GM10248 (cell line): ENCODE measurements around the gene SPDL1.

ENCODE experiments used
- CTCF ChIA-PET: fragments of 300-600 bp; sonication (Branson Sonifier 250); formaldehyde crosslinking; extraction: SDS; loops from one replicate; lab custom pipeline; 2021; ENCODE audit warnings: antibody characterized with exemption; lab: Yijun Ruan, JAX
- POLR2A ChIA-PET: fragments of 350-650 bp; sonication (Branson Sonifier 250); formaldehyde crosslinking; extraction: SDS; loops from one replicate; lab custom pipeline; 2020; ENCODE audit warnings: antibody characterized with exemption; lab: Yijun Ruan, JAX
- DNase-seq: peaks from one replicate; pipeline ENCODE4 v3.0.0; 2012; ENCODE audit errors: extremely low spot score
- TF ChIP-seq, protein P1 (sequence below): IDR thresholded peaks from 2 replicates; pipeline ENCODE4 v1.5.1; 2012; ENCODE audit warnings: mild to moderate bottlenecking, low read depth; ENCODE audit errors: extremely low read depth, missing control alignments, control extremely low read depth

Gene SPDL1

DNA sequence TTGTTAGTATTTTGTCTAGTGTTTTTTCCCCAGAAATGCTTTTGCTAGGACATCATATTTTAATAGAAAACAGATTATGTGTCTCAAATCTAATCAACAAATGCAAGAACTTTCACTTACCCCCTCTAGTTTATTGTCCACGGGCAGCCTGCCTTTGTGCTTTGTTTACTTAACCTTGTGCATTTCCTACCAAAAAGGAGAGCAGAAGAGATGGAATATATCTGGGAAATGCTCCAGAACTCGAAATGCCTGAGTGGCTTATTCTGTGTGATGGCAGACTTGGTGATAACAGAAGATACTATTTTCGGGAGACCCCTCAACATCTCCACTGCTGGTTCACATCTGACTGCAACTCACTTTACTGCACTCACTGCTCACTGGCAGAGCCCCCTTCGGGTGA lies 33.3 kb upstream of the SPDL1 start:
- TF ChIP-seq, protein P1, sequence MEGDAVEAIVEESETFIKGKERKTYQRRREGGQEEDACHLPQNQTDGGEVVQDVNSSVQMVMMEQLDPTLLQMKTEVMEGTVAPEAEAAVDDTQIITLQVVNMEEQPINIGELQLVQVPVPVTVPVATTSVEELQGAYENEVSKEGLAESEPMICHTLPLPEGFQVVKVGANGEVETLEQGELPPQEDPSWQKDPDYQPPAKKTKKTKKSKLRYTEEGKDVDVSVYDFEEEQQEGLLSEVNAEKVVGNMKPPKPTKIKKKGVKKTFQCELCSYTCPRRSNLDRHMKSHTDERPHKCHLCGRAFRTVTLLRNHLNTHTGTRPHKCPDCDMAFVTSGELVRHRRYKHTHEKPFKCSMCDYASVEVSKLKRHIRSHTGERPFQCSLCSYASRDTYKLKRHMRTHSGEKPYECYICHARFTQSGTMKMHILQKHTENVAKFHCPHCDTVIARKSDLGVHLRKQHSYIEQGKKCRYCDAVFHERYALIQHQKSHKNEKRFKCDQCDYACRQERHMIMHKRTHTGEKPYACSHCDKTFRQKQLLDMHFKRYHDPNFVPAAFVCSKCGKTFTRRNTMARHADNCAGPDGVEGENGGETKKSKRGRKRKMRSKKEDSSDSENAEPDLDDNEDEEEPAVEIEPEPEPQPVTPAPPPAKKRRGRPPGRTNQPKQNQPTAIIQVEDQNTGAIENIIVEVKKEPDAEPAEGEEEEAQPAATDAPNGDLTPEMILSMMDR, result no peak
- CTCF ChIA-PET, result no interaction called here
- POLR2A ChIA-PET, result no interaction called here
- DNase-seq, result no peak

DNA sequence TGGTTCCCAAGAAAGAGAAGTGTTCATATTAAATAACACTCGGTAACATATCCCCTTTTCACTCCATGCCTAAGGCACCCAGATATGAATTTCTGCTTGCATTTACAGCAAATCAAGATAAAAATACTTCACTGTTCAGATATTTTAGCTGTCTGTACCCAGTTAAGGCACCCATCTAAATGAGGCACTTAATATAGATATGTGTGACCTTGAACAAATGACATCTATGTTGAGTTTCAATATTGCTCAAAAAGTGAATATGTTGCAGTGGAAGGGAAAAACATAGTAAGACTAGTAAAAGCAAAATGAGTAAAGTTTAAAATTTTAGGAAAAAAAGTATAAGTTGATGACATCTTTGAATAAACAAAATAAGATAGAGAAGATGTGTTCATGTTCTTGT lies 32.4 kb upstream of the SPDL1 start:
- DNase-seq, result no peak
- TF ChIP-seq, protein P1, result no peak
- CTCF ChIA-PET, result no interaction called here
- POLR2A ChIA-PET, result no interaction called here

DNA sequence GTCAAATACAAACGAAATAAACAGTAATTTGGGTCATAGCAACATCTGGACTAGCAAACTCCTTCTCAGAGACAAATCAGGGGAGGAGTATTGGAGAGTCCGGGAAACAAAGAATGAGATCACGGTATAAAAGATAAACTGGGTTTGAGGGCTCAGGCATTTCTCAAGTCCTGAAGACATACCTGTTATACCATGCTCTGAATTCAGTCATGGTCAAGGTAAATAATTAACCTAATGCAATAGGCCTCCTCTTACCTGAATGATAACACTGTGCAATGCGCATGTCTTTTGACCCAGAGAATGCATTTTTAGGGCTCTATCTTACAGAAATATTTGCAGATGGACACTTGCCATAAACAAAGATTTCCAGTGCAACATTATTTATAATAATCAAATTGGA lies 31.9 kb upstream of the SPDL1 start:
- ChIA-PET CTCF (no interaction called here), POLR2A (no interaction called here)

DNA sequence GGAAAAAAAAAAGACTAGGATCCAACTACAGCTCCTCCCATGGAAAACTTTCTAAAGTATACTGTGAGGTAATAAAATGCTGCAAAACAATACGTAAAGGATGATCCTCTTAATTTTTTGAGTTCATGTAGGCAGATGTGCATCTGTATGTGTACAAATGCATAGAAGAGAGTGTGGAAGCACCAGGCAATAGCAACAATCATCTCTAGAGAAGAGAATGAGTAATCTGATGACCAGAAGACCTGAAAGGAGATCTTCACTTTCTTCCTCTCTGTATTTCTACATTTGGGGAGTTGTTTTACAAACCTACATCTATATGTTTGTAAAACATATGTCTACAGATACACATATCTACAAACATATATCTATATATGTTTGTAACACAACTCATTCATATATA lies 29.3 kb upstream of the SPDL1 start:
- ChIA-PET CTCF (no interaction called here), POLR2A (no interaction called here)
- DNase-seq, result no peak
- TF ChIP-seq, protein P1, result no peak

More for the DNA sequence above, 31.9 kb upstream of the SPDL1 start:
- TF ChIP-seq, protein P1, result no peak
- DNase-seq, result no peak

DNA sequence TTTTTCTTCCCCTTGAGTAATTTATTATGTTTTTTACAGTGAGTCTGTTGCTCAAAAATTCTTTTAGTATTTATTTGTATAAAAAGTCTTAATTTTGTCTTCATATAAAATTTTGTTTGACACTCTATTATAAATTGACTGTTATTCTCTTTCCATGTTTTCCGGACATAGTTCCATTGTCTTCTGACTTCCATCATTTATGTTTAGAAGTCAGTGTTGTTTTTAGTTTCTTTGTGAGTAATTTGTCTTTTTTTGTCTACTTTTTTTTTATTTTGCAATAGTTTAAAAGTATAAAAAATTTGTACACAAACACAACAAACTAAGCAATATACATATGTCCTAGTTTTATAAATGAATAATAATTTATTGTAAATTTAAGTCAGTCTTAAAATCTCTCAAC lies 25.7 kb upstream of the SPDL1 start:
- ChIA-PET CTCF (interaction anchor here (0.7 kb wide), 1 partner anchor 24 kb away, joined by 3 read pairs; no protein-coding TSS in a partner anchor), POLR2A (no interaction called here)
- no peak for DNase-seq
- TF ChIP-seq, protein P1, result no peak

DNA sequence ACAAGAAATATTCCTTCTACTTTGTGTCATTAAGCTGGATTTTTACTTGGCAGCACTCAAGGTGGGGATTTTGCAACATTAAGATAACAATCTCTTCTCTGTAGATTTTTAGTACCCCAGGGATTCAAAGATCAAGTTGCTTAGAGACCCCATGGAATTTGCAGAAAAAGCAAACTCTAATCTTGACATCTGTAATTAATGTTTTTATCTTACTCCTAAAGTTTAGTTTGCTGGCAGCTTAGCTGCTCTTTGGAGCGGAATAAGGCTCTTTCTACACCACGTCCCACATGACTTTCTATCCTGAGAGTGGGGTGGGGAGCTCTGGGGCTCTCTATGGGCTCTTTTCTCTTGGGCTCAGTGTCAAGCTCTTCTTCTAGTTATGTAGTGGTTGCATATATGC lies 21.7 kb upstream of the SPDL1 start:
- TF ChIP-seq, protein P1, result no peak
- no peak for DNase-seq
- ChIA-PET CTCF (interaction anchor here (3.5 kb wide), 1 partner anchor 20 kb away, joined by 16 read pairs; no protein-coding TSS in a partner anchor), POLR2A (no interaction called here)
